NCI-H1105 (cell line): ENCODE results near the gene GNGT1.

Experiments
- DNase-seq: peaks from one replicate; lab custom pipeline; 2025; lab: John Stamatoyannopoulos, UW

GNGT1 gene

DNA sequence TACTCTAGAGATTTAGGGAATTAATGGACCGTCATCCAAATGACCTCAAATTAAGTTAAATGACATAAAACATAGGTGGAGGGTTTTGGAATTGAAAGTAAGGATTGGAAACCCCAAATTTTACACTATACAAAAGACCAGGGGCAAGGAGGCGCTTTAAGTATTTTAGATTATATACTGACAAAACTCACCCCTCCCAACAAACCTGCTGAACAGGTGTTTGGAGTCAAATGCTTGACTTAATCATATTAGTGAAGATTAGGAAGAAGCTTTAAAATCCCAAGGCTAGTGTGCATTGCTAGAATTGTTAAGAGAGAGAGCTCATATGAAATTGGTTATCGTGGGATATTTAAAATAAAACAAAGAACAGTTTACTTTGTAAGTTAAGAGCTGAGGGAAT lies at the start of gene GNGT1:
TSS of gene GNGT1 (plus strand) at position 301 of the 400 bp plus-strand sequence. CDS start 180 bp downstream, outside the sequence.
- no peak for DNase-seq

- DNase-seq = no peak
Observed at GRCh38 chr7:93858857-93859256, 47.5 kb upstream of the GNGT1 start.

DNA sequence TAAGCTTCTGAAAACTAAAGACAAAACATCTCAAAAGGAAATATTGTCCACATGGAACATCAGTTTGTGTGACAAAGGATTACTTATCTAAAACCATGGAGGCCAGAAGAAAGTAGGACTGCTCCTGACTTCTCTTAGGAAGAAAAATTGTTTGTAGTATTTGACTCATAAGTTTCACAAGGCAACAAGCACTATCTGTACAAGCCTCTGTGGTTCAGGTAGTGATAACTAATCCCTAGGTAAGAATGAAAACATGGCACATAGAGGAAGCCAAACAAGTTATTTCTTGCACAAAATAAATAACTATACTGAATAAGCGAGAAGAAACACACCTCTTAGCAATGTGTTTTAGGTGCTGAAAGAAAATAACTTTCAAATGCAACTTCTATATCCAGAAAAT lies 46.1 kb upstream of the GNGT1 start:
- no peak for DNase-seq

DNA sequence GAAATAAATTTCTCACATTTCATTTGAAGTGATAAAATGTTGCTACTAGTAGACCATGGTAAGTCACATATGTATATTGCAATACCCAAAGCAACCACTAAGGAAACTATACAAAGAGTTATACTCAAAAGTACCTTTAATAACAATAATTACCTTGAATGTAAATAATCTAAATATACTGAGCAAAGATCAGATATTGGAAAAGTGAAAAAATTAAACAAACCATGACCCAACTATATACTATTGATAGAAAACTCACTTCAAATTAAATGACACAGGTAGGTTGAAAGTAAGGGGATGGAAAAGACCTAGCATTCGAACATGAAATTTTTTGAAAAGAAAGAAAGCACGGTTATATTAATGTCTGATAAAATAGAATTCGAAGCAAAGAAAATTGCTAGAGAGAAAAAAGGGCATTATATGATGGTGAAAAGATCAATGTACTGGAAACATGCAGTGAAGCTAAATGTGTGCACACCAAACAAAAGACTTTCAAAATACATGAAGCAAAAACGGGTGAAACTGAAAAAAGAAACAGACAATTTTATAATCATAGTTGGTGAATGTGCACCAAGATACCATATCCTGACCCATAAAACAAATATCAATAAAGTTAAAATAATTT lies 44.9 kb upstream of the GNGT1 start:
- DNase-seq = no peak

DNA sequence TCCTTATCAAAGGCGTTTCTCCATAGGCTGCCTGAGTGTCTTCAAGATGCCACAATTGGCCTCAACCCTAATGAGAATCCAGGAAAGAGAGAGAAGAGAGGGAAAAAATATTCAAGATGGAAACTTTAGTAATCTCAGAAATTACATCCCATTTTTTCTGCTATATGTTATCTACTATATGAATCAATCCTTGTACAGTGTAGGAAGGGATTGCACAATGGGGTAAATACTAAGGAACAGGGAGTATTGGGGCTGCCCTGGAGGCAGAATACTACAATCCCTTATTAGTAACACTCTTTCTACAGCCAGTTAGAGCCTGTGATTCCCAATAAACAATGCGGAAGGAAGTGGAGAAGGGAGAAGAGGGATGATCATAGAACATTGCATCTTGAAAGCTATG lies 43.7 kb upstream of the GNGT1 start:
- DNase-seq = no peak

DNA sequence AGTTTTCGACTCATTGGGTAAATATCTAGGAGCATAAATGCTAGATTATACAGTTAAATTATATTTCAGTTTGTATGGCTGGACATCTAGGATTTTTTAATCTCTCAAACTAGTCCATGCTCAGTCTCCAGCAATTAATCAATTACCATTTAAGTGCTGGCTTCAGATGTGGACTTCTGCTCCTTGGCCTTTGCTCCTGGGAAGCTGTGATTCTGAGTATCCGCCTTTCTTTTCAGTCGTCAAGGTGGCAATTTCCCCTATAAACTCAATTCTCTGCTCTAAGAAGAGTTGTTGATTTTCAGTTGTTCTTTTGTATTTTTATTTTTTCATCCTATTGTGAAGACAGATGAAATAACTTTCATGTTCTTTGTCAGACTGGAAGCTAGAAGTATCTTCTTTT lies 39.5 kb upstream of the GNGT1 start:
- no peak for DNase-seq

- DNase-seq = no peak
Observed at GRCh38 chr7:93873998-93874574, 32.3 kb upstream of the GNGT1 start.

DNA sequence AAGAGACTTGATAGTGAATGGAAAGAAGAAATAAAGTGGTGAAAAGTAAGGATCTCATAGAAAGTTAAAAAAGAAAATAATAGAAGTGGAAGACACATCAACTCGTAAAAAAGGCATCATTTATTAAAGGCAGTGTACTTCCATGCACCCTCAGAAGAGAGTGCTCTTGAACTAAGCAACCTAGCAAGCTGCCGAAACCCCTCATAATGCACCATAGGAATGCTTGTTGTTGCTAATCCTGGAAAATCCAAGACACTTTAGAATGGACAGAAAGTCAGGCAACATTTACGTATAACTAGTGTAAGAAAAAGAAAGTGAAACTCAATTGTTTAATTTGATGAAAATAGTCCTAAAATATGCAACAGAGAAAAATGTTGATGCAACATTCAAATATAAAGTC lies 28.6 kb upstream of the GNGT1 start:
- no peak for DNase-seq

DNA sequence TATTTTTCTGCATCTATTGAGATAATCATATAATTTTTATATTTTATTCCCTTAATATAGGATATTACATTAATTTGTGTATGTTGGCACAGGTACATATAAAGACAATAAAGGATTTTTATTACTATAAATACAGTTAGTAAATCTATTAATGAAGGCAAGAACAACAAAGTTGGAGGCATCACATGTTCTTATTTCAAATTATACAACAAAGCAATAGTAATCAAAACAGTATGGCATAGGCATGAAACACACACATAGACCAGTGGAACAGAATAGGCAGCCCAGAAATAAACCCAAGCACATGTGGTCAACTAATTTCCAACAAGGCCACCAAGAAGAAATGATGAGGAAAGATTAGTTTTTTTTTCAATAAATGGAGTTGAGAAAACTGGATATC lies 27.0 kb upstream of the GNGT1 start:
- no peak for DNase-seq

DNA sequence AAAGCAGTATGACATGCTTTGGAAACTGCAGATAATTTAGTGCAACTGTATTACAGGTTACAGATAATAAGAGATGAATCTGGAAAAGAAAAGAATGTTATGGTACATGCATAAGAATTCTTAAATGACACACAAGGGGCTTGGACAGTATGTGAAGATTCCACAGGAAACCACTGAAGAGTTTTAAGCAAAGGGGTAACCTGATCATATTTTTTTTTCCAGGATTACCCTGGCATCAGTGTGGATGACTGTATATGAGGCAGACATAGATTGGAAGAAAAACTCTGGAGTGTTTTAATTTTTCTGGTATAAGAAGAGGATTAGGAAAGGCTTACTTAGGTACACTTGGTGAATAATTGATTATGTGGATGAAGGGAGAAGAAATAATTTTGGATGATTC lies 23.9 kb upstream of the GNGT1 start:
- no peak for DNase-seq

DNA sequence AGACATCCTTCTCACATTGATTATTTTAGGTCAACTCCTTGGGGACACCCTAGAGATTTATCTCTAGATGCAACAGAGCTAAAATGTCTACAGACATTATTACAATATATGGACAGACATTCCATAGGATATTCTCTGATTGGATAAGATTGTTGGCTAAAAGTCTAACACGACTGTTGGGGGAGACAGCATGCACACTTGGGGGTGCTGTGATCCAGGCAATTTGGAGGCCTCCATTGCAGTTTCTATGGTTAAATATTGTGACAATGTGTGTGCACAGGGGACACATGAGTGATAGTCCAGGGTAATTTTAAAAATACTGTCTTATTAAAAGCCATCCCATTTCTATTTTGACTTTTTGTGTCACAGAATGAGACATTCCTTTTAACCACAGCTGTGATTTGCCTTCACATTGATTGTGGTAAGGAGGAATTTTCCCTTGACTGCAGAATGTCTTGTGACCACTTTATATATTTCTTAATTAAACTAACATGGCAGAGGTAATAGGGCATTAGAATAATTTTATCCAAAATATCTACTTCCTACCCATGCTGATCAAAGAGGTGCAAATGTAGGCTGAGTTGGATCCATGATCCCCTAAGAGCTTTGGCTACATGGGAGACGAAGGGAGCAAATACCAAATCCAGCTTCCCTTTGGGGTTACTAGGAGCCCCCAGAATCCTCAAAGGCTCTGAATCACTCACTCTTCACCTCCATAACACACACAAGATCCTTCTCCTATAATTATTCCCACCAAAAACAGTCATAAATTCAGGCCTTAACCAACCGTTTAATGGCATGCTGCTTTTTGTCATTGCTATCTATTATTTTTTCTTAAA lies 23.1 kb upstream of the GNGT1 start:
- no peak for DNase-seq

DNA sequence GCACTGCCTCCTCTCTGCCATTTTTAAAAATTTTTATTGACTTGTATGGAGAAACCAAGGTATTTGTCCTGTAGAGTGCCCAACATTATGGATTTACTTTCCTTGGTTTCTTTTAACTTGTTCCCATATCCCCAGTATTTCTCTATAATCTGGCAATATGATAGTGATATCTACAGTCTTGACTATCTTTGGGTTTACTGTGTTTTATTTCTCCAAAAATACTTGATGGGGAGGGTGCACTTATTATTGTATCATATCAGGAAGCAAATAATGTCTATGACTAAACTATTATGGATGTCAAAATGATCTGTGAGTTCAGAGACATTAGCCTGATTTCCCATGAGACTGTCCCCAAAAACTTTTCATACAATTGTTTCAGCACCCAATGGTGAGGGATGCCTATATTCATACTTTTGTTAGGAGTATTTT lies 22.4 kb upstream of the GNGT1 start:
- no peak for DNase-seq

GRCh38 chr7:93884541-93884940 lies 21.8 kb upstream of the GNGT1 start:
- no peak for DNase-seq

DNA sequence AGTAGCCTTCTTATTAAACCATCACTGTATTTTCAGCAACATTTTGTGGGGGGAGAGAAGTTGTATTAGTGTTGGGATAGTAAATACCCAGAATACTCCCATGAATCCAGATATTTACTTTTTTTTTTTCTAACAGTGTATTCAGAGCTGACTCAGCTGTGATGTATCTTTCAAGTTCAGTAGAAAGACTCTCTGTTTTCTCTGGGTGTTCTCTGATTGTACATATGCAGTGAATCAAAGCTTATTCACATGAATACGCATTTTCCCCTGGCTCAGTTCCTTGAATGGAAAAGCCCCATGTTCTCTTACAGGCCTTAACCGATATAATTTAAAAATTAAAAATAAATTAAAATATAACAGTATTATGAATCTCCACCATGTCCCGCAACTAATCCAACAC lies 17.1 kb upstream of the GNGT1 start:
- no peak for DNase-seq

- DNase-seq = peak; percentile 33
Observed at GRCh38 chr7:93890041-93890463, 16.3 kb upstream of the GNGT1 start.

DNA sequence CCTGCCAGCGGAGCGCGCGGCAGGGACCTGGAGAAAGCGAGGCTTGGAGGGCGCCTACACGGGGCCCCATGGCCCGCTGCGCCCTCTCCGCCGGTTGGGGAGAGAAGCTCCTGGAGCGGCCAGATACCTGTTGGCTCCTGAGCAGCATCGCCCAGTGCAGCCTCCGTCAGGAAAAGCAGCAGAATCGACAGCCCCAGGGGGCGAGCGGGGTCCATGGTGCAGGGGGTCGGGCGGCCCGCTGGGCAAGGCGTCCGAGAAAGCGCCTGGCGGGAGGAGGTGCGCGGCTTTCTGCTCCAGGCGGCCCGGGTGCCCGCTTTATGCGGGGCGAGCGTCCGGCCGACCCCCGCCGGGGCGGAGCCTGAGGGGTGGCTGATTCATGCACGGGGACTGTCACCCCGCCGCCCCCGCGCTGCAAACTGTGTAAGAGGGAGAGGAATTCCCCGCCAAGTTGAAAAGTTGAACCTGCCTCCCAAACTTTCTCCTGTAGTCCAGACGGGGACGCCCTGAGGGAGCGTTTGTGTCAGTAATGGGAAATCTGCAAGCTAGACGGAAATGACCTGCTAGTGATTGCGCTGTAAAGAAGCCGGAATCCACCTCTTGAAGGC lies 15.8 kb upstream of the GNGT1 start, which contains the start of gene TFPI2:
TSS of gene TFPI2 (minus strand) at position 290 of the 605 bp plus-strand sequence. CDS start at position 215, 75 bp downstream.
- no peak for DNase-seq

DNA sequence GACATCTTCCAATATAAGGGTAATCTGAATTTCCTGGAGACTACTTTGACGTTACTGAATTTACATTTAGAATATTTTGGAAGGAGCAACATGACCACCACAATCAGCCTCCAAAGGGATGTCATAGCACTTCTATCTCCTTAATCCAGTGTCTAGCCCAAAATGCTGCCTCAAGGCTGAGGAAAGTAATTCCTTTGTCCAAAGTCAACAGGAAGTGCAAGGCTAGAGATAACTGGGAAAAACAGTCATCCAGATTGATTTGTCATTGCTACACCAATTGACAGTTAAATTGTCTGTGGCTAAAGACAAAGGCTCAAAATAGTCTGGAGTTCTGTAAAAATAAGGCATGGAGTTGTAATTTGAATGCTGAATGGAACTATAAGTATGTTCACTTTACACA lies 11.9 kb upstream of the GNGT1 start:
- DNase-seq = no peak

- no peak for DNase-seq
Observed at GRCh38 chr7:93894966-93895640, 11.3 kb upstream of the GNGT1 start.

GRCh38 chr7:93895859-93896600 lies 10.3 kb upstream of the GNGT1 start:
- no peak for DNase-seq

DNA sequence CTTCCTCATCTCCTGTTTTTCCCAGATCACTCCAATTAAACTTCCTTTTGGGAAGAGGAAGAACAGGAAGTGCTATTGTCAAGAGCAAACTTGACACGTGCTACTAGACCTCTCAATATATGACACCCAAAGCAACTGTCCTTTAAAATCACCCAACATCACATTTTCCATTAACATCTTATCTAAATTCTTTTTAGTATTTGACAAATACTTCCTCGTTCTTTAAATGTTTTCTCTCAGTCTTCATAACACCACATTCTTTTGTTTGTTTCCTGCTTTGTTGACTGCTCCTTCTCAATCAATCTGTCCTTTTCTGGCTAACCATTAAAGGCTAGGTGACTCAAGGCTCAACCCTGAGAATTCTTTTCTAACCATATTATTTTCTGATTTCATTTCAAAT lies 8.7 kb upstream of the GNGT1 start:
- DNase-seq = no peak

- peak; percentile 23 for DNase-seq
Observed at GRCh38 chr7:93902777-93903423, 3.5 kb upstream of the GNGT1 start.
